MCF 10A (cell line): ENCODE measurements around the gene TMEM212. TPM values are rescaled to one million over a fixed set of nuclear protein-coding genes. Genes with fewer than 3 reads are reported as not detected.

Experiments
- BruUV-seq: library from RNA; stranded (reverse); fragments of 400-500 nt; replicated peaks from 2 replicates; lab custom pipeline; 2021; lab: Mats Ljungman, UMichigan
- CTCF ChIA-PET: fragments of 300-600 bp; sonication (Branson Sonifier 250); formaldehyde crosslinking; extraction: SDS; loops from one replicate; lab custom pipeline; 2021; ENCODE audit warnings: antibody characterized with exemption, inconsistent platforms; lab: Yijun Ruan, JAX
- POLR2A ChIA-PET: fragments of 300-600, 350-650 bp; sonication (Branson Sonifier 250); formaldehyde crosslinking; extraction: SDS; loops from one replicate; lab custom pipeline; 2020; ENCODE audit warnings: antibody characterized with exemption, inconsistent platforms; lab: Yijun Ruan, JAX
- DNase-seq: peaks from one replicate; pipeline ENCODE4 v3.0.0-alpha.2; 2018; ENCODE audit not compliant: unreplicated experiment
- H3K27ac Mint-ChIP-seq: one replicate; pipeline ENCODE4 v1.8.0; 2022; ENCODE audit warnings: mild to moderate bottlenecking, low read depth, mixed read lengths; ENCODE audit not compliant: unreplicated experiment
- H3K27me3 Mint-ChIP-seq: one replicate; pipeline ENCODE4 v1.8.0; 2022; ENCODE audit warnings: mixed read lengths; ENCODE audit not compliant: insufficient read depth, unreplicated experiment
- H3K36me3 Mint-ChIP-seq: one replicate; pipeline ENCODE4 v1.8.0; 2022; ENCODE audit warnings: mild to moderate bottlenecking, moderate library complexity, mixed read lengths; ENCODE audit not compliant: insufficient read depth, unreplicated experiment
- H3K4me1 Mint-ChIP-seq: one replicate; pipeline ENCODE4 v1.8.0; 2022; ENCODE audit warnings: mixed read lengths; ENCODE audit not compliant: insufficient read depth, unreplicated experiment
- H3K4me3 Mint-ChIP-seq: one replicate; pipeline ENCODE4 v1.8.0; 2022; ENCODE audit warnings: mild to moderate bottlenecking, moderate library complexity, mixed read lengths; ENCODE audit not compliant: unreplicated experiment
- H3K9me3 Mint-ChIP-seq: one replicate; pipeline ENCODE4 v1.8.0; 2022; ENCODE audit warnings: mixed read lengths; ENCODE audit not compliant: unreplicated experiment
- CTCF ChIP-seq: fragments of 200-600 bp; IDR thresholded peaks from one replicate; pipeline ENCODE4 v1.8.0; 2022; ENCODE audit warnings: antibody characterized with exemption, mild to moderate bottlenecking; ENCODE audit not compliant: unreplicated experiment
- intact Hi-C: fragments of 100-400 bp; cut with micrococcal nuclease; formaldehyde crosslinking; loops from 2 replicates; pipeline ENCODE4 v1.14.1; 2022
- total RNA-seq: library from RNA; stranded (reverse); gene quantifications from 2 replicates; pipeline ENCODE4 v1.2.3, GENCODE V29; 2022

Gene TMEM212
- total RNA-seq, 1 experiment from 2014 or later: not detected

- Mint-ChIP-seq H3K9me3 (no peaks in the 10 kb centered on the region), H3K27me3 (peaks cover 35% of the 10 kb centered on the region), H3K4me1 (no peaks in the 10 kb centered on the region), H3K36me3 (no peaks in the 10 kb centered on the region), H3K27ac (no peak overlapping the region), H3K4me3 (no peak overlapping the region)
- intact Hi-C loops: no loop called here
- no peak for TF ChIP-seq CTCF
- DNase-seq: no peak
- ChIA-PET CTCF (no interaction called here), POLR2A (no interaction called here)
- no TSS peak for BruUV-seq
Measured at GRCh38 chr3:171892457-171892856, 49.3 kb downstream of the TMEM212 start.

GRCh38 chr3:171895291-171895690, 52.1 kb downstream of the TMEM212 start:
- BruUV-seq: no TSS peak
- Mint-ChIP-seq H3K27me3 (peaks cover 35% of the 10 kb centered on the region), H3K36me3 (no peaks in the 10 kb centered on the region), H3K4me1 (no peaks in the 10 kb centered on the region), H3K9me3 (no peaks in the 10 kb centered on the region), H3K4me3 (no peak overlapping the region), H3K27ac (no peak overlapping the region)
- TF ChIP-seq CTCF: no peak
- no peak for DNase-seq
- intact Hi-C loops: no loop called here
- ChIA-PET CTCF (no interaction called here), POLR2A (no interaction called here)

- DNase-seq: no peak
- no peaks in the 10 kb centered on the region for H3K9me3 Mint-ChIP-seq
- ChIA-PET CTCF (no interaction called here), POLR2A (interaction anchor here (0.7 kb wide), 1 partner anchor 120 kb away, joined by 4 read pairs; no protein-coding TSS in a partner anchor)
- H3K4me1 Mint-ChIP-seq: no peaks in the 10 kb centered on the region
- H3K27ac Mint-ChIP-seq: no peak overlapping the region
- BruUV-seq: no TSS peak
- no peaks in the 10 kb centered on the region for H3K36me3 Mint-ChIP-seq
- H3K27me3 Mint-ChIP-seq: peaks cover 35% of the 10 kb centered on the region
- no peak for TF ChIP-seq CTCF
- no peak overlapping the region for H3K4me3 Mint-ChIP-seq
- intact Hi-C loops: no loop called here
Measured at GRCh38 chr3:171895900-171896299, 52.8 kb downstream of the TMEM212 start.

- DNase-seq: no peak
- no peaks in the 10 kb centered on the region for H3K4me1 Mint-ChIP-seq
- ChIA-PET POLR2A (interaction anchor here (0.7 kb wide), 1 partner anchor 119 kb away, joined by 4 read pairs; no protein-coding TSS in a partner anchor), CTCF (no interaction called here)
- no peak overlapping the region for H3K4me3 Mint-ChIP-seq
- intact Hi-C loops: no loop called here
- no TSS peak for BruUV-seq
- TF ChIP-seq CTCF: no peak
- H3K9me3 Mint-ChIP-seq: no peaks in the 10 kb centered on the region
- no peaks in the 10 kb centered on the region for H3K36me3 Mint-ChIP-seq
- H3K27ac Mint-ChIP-seq: no peak overlapping the region
- H3K27me3 Mint-ChIP-seq: peaks cover 35% of the 10 kb centered on the region
Measured at GRCh38 chr3:171896316-171896715, 53.2 kb downstream of the TMEM212 start.
